T-helper 17 cell (primary cell): ENCODE data around the gene SNORC. TPM values are rescaled to one million over a fixed set of nuclear protein-coding genes. Genes with fewer than 3 reads are reported as not detected.
"Not testable (repeated sequence)": the region's sequence is repeated elsewhere in the genome, so short reads cannot be mapped to it uniquely, and the experiment has no call there.

Experiments
- ATAC-seq: fragments of 150-1000 bp; cut with Tn5 transposase; 2 replicates; pipeline ENCODE4 v1.10.0; 2021; ENCODE audit warnings: mild to moderate bottlenecking, moderate library complexity
- DNase-seq, 3 donors: peaks; one replicate each; pipeline versions ENCODE4 v3.0.0 to v3.0.0-alpha.2; 2020 to 2021
- H3K9me3 ChIP-seq: one replicate; pipeline ENCODE4 v1.7.0; 2013; ENCODE audit warnings: low read length, mild to moderate bottlenecking; ENCODE audit not compliant: control insufficient read depth, poor library complexity, severe bottlenecking
- H3K27ac Mint-ChIP-seq: one replicate; pipeline ENCODE4 v1.8.0; 2022; ENCODE audit warnings: mild to moderate bottlenecking, moderate library complexity, mixed read lengths
- H3K27me3 Mint-ChIP-seq: one replicate; pipeline ENCODE4 v1.8.0; 2022; ENCODE audit warnings: mixed read lengths
- H3K36me3 Mint-ChIP-seq: one replicate; pipeline ENCODE4 v1.8.0; 2022; ENCODE audit warnings: low read depth, mixed read lengths
- H3K4me1 Mint-ChIP-seq: one replicate; pipeline ENCODE4 v1.8.0; 2022; ENCODE audit warnings: mild to moderate bottlenecking, mixed read lengths
- H3K4me3 Mint-ChIP-seq: one replicate; pipeline ENCODE4 v1.8.0; 2022; ENCODE audit warnings: mild to moderate bottlenecking, moderate library complexity, mixed read lengths
- total RNA-seq, 4 donors: library from RNA in 2 of 4; stranded (reverse) in 2 of 4; gene quantifications; one replicate each; pipeline ENCODE4 v1.2.3 and lab custom pipeline; 2022 to 2026

Gene SNORC
- 1 to 10 TPM; 1.0 TPM for total RNA-seq
- 0.46 to 0.53 reads per million in 2 donors for total RNA-seq (lab: John Stamatoyannopoulos, UW)

DNA sequence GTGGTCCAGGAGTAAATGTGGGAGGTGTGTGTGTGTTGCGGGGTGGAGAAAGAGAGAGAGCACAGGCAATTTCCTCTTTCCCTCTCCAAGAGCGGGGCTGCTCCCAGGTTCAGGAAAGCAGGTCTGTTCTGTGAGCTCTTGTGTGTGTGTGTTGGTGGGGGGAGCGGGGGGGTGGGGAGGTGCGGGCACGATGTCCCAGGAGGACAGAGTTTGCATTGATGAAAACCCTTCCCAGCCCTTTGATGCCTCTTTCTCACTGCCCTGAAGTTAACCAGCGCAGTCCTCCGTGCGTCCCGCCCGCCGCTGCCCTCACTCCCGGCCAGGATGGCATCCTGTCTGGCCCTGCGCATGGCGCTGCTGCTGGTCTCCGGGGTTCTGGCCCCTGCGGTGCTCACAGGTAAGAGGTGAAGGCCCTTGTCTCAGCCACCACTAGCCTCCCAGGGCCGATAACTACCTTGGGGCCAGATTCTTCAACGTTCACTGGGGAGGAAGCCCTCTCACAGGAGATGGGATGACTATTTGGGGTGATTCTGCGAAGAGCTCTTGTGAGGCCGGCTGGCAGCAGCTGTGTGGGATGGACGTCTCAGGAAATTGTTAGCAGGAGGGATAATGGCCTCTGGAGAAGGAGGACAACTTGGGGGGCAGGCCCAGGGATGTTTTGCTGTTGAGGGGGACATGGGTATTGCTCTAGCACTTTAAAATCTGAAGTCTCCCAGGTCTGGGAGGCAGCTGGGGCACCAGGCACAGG is at the start of gene SNORC:
Gene SNORC, plus strand, starts transcription at position 247 of the 748 bp plus-strand sequence. Its CDS starts 78 bp downstream, at position 325.
- H3K27ac Mint-ChIP-seq = no peak within 1 kb of the TSS
- ATAC-seq = no peak

DNA sequence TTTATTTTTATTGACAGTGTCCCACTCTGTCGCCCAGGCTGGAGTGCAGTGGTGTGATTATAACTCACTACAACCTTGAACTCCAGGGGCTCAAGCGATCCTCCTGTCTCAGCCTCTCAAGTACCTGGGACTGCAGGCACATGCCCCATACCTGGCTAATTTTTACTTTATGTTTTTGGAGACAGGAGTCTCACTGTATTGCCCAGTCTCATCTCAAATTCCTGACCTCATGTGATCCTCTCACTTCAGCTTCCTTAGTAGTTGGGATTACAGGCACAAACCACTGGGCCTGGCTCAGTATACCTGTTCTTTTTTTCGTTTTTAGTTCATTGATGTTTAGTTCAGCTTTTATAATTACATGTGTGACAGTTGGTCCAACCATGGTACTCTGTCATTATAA is 40.1 kb upstream of the SNORC start:
- no peak for ATAC-seq
- H3K4me3 Mint-ChIP-seq = no peak overlapping the region
- H3K9me3 ChIP-seq = no peaks in the 10 kb centered on the region
- no peaks in the 10 kb centered on the region for H3K27me3 Mint-ChIP-seq
- H3K27ac Mint-ChIP-seq = no peak overlapping the region
- peaks cover 20% of the 10 kb centered on the region for H3K36me3 Mint-ChIP-seq
- DNase-seq = no peak
- H3K4me1 Mint-ChIP-seq = peaks cover 11% of the 10 kb centered on the region

More for the DNA sequence above, at the start of gene SNORC:
- Mint-ChIP-seq H3K36me3 (no peaks in the 10 kb centered on the region), H3K4me3 (no peak within 1 kb of the TSS), H3K4me1 (peaks cover 3% of the 10 kb centered on the region), H3K27me3 (peaks cover 15% of the 10 kb centered on the region)
- no peaks in the 10 kb centered on the region for H3K9me3 ChIP-seq
- DNase-seq = no peak

DNA sequence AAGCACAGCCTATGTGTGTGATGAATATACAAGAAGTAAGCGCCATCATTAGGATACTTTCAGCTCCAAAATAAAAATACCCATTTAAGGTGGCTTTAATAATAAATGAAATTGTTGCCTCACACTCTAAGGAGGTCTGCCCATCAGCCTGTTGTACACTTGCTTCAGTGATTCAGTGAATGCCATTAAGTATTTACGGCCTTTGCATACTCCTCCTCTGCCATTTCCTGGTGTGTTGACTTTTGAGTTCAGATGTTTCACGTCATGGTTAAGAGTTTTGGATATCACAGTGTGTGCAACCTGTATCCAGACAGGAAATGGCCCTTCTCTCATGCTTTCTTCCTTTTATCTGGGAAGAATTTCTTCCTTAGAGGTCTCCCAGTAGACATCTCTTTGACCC is 38.6 kb upstream of the SNORC start:
- H3K27me3 Mint-ChIP-seq = no peaks in the 10 kb centered on the region

DNA sequence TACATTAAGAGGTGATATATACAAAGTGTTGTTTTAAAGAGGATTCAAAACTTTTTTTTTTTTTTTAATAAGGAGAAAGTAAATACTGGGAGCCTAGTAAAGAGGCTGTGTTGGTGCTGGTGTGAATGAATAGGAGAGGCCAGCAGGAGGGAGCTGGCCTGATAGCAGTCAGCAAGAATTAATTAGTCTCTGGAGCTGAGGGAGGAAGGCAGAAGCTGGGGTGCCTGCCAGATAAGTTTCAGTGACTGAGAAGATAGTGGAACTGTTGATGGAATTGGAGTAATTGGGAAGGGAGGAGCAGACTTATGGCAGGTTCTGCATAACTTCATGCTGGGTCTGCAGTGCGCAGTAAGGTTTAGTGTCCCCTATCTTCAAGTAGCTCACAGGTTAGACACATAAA is 36.2 kb upstream of the SNORC start:
- Mint-ChIP-seq H3K36me3 (peaks cover 21% of the 10 kb centered on the region), H3K4me3 (peak overlapping the region; percentile 63), H3K4me1 (peaks cover 26% of the 10 kb centered on the region), H3K27me3 (no peaks in the 10 kb centered on the region), H3K27ac (no peak overlapping the region)
- no peaks in the 10 kb centered on the region for H3K9me3 ChIP-seq
- ATAC-seq (no peak), DNase-seq (no peak)

More for the DNA sequence above, 38.6 kb upstream of the SNORC start:
- Mint-ChIP-seq H3K36me3 (peaks cover 18% of the 10 kb centered on the region), H3K27ac (peak overlapping the region; percentile 53), H3K4me1 (peaks cover 11% of the 10 kb centered on the region), H3K4me3 (no peak overlapping the region)
- no peaks in the 10 kb centered on the region for H3K9me3 ChIP-seq
- DNase-seq (no peak), ATAC-seq (no peak)

DNA sequence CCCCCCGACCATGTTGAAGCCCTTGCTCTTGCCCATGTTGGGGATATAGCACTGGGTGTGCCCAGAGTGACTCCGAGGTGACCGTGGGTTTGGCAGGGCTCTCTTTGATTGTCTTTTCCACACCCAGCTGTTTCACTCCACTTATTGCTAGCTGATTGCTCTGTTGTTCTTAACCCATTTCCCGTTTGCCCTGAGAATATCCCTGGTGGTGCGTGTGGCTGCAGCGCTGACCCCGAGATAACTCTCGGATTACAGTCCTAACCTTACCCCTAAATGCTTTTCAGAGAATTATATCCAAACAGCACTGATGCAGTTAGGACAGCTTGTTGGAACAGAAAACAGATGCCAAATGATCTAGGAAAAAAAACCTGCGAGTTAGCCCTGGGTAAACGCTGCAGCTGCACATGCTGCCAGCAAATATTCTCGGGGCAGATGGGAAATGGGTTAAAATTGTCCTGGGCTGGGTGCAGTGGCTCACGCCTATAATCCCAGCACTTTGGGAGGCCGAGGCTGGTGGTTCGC is 34.3 kb upstream of the SNORC start:
- Mint-ChIP-seq H3K36me3 (peaks cover 25% of the 10 kb centered on the region), H3K4me1 (peaks cover 36% of the 10 kb centered on the region)

DNA sequence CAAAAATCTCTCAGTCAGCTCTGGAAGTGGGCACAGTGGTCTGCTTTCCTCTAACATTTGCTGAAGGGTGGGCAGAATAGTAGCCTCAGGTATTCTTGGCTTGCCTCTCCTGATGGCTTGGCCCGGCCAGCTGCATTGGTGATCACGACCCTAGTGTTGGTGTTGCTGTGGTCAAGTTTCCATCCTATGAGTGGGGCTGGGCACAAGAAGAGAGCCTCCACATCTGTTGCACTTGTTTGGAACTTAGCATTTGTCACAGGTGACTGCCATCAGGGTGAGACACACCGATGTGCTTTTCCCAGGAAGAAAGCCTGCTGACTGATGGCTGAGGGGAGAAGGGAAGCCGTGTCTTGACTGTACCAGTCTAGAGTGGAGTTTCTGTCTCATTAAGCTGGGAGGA is 33.1 kb upstream of the SNORC start:
- no peak for DNase-seq
- Mint-ChIP-seq H3K4me3 (peak overlapping the region; percentile 25), H3K36me3 (peaks cover 23% of the 10 kb centered on the region), H3K27ac (peak overlapping the region; percentile 32), H3K4me1 (peaks cover 36% of the 10 kb centered on the region), H3K27me3 (no peaks in the 10 kb centered on the region)
- ATAC-seq = no peak
- H3K9me3 ChIP-seq = no peaks in the 10 kb centered on the region

More for the DNA sequence above, 34.3 kb upstream of the SNORC start:
- Mint-ChIP-seq H3K27ac (peak overlapping the region; percentile 80), H3K4me3 (no peak overlapping the region), H3K27me3 (no peaks in the 10 kb centered on the region)
- no peak for ATAC-seq
- no peak for DNase-seq
- H3K9me3 ChIP-seq = no peaks in the 10 kb centered on the region

DNA sequence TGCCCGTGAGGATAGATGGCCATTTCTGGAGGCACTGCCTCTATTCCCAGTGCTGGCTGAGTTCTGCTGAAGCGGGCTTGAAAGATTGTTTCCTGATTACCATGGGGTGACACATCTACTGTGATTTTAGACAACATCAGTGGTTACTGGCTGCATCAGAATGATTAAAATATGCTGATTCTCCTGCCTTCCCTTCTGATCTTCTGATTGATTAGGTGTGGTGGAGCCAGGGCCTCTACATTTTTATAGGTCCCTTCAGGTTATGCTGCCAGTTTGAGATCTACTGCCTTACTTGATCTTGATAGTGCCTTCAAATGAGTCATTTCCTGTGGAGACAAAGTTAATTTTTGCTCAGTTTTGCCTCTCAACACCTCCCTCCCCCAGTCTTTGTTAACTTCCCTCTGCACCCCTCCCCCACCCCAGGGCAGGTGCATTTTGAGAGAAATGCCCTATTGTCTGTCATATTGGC is 31.6 kb upstream of the SNORC start:
- H3K4me3 Mint-ChIP-seq = peak overlapping the region; percentile 72
- peak; percentile 14 to 46 (median 29) for DNase-seq
- H3K27ac Mint-ChIP-seq = peak overlapping the region; percentile 89
- no peaks in the 10 kb centered on the region for H3K9me3 ChIP-seq
- peak; percentile 92 for ATAC-seq
- no peaks in the 10 kb centered on the region for H3K27me3 Mint-ChIP-seq
- H3K36me3 Mint-ChIP-seq = peaks cover 14% of the 10 kb centered on the region
- H3K4me1 Mint-ChIP-seq = peaks cover 36% of the 10 kb centered on the region

DNA sequence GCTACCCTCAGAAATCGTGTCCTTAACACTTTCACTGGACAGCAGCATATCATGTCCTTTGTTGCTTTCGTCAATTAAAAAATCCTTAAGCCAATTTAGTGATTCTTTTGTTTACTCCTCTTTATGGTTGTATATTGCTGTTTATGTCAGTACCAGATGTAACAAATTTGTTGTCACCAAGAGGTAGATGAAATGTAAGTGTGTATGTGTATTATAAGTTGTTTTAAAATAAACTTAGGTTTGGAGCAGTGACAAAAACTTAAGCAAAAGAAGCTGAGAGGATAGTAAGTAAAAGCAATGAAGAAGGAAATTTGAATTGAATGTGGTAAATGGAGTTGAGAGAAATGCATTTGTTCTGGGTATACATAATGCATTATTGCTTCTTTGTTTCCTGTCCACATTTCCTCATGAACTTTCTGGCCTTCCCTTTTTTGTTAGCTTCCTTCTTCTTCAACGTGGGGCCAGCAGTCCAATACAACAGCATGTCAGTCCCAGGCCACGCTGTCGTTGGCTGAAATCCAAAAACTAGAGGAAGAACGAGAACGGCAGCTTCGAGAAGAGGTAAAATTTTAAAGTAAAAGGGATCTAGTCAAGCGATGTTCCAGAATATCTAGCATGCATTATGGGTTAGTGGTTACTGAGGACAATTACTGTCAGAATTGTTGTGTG is 30.5 kb upstream of the SNORC start:
- H3K9me3 ChIP-seq = no peaks in the 10 kb centered on the region
- Mint-ChIP-seq H3K4me3 (no peak overlapping the region), H3K36me3 (peaks cover 14% of the 10 kb centered on the region), H3K27ac (peak overlapping the region; percentile 39), H3K27me3 (no peaks in the 10 kb centered on the region), H3K4me1 (peaks cover 37% of the 10 kb centered on the region)
- ATAC-seq (no peak), DNase-seq (no peak)

DNA sequence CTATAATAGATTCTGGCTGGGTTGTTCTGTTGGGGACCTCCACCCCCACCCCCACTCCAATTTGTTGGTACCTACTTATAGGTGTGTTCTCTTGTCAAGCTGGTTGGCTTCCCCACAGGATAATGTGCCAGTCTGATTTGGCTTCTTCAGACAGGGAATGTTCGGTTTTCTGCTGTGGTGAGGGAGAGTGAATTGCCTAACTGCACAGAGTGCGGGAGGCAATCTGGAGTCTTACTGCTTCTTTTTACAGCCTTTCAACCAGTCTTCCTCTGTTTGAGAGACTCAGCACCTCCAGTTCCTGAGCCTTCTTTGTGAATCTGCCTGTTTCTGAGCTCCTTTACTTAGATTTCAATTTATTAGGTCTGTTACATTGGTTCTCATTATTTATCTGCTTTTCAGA is 27.4 kb upstream of the SNORC start:
- H3K4me1 Mint-ChIP-seq = peaks cover 30% of the 10 kb centered on the region
- H3K27ac Mint-ChIP-seq = peak overlapping the region; percentile 54
- DNase-seq (no peak), ATAC-seq (no peak)
- H3K9me3 ChIP-seq = no peaks in the 10 kb centered on the region
- peaks cover 13% of the 10 kb centered on the region for H3K36me3 Mint-ChIP-seq
- no peak overlapping the region for H3K4me3 Mint-ChIP-seq
- no peaks in the 10 kb centered on the region for H3K27me3 Mint-ChIP-seq

DNA sequence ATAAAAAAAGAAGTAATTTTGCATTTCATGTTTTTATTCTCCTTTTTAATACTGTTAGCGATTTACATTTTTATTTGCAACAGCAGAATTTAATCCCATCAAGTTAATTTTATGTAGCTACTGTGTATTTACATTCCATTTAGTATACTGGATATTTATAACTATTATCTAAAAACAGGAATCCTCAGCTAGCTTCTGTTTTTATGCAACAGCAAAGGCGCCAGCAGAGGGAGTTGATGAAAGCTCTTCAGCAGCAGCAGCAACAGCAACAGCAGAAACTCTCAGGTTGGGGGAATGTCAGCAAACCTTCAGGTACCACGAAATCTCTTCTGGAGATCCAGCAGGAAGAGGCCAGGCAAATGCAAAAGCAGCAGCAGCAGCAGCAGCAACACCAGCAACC is 26.2 kb upstream of the SNORC start:
- DNase-seq (no peak), ATAC-seq (no peak)
- no peak overlapping the region for H3K4me3 Mint-ChIP-seq
- peaks cover 19% of the 10 kb centered on the region for H3K4me1 Mint-ChIP-seq
- peak overlapping the region; percentile 4 for H3K27ac Mint-ChIP-seq
- H3K9me3 ChIP-seq = no peaks in the 10 kb centered on the region
- H3K36me3 Mint-ChIP-seq = peaks cover 15% of the 10 kb centered on the region
- H3K27me3 Mint-ChIP-seq = no peaks in the 10 kb centered on the region

DNA sequence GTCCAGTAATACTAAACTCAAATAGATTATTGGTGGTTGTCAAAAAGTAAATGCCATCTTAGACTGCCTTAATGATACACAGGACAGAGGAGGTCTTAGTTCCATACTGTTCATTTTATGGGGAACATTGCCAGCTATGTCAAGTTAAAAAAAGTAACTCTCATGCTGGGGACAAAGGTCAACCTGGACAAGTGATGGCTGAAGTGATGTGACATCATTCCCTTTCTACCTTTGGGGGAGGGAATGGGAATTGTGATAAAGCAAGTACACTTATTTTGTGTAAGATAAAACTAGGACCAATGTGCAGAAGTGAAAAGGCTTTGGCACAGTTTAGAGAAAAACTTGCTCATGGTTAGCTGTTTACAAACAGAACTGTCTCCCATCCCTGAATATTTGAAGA is 24.0 kb upstream of the SNORC start:
- H3K4me1 Mint-ChIP-seq = peaks cover 7% of the 10 kb centered on the region
- no peak overlapping the region for H3K4me3 Mint-ChIP-seq
- H3K9me3 ChIP-seq = no peaks in the 10 kb centered on the region
- H3K27ac Mint-ChIP-seq = no peak overlapping the region
- no peaks in the 10 kb centered on the region for H3K27me3 Mint-ChIP-seq
- peaks cover 12% of the 10 kb centered on the region for H3K36me3 Mint-ChIP-seq
- ATAC-seq = no peak
- no peak for DNase-seq

DNA sequence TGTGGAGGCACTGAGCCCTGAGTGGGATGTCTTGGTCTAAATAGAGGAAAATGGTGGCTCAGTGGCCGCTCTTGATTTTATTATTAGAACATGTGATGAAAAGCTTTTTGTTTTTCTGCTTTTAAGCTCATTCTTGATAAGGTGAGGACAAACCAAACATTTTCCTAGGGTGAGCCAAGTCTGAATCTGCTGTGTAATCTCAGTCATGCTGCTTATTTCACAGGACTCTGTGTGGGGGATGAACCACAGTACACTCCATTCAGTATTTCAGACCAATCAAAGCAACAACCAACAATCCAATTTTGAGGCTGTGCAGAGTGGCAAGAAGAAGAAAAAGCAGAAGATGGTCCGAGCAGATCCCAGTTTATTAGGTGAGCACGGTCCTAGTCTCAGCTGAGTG is 20.0 kb upstream of the SNORC start:
- ATAC-seq (no peak), DNase-seq (no peak)
- H3K4me3 Mint-ChIP-seq = no peak overlapping the region
- H3K36me3 Mint-ChIP-seq = peaks cover 12% of the 10 kb centered on the region
- H3K4me1 Mint-ChIP-seq = peaks cover 5% of the 10 kb centered on the region
- H3K27me3 Mint-ChIP-seq = no peaks in the 10 kb centered on the region
- peak overlapping the region; percentile 16 for H3K27ac Mint-ChIP-seq
- no peaks in the 10 kb centered on the region for H3K9me3 ChIP-seq

DNA sequence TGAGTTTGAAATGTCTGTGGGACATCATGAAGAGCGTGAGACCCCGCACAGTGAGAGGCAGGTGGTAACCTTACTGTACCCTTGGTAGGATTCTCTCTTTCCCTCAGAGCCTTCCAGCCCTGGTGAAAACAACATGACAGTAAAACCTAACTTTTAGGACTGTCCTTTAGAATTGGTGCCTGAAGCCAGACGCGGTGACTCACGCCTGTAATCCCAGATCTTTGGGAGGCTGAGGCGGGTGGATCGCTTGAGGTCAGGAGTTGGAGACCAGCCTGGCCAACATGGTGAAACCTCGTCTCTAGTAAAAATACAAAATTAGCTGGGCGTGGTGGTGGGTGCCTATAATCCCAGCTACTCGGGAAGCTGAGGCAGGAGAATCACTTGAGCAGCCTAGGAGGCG is 18.0 kb upstream of the SNORC start:
- H3K9me3 ChIP-seq, DNase-seq, H3K27ac Mint-ChIP-seq, H3K36me3 Mint-ChIP-seq, H3K4me3 Mint-ChIP-seq, ATAC-seq, H3K4me1 Mint-ChIP-seq, H3K27me3 Mint-ChIP-seq: not testable (repeated sequence)
